Stimulated activated naive CD8-positive, alpha-beta T cell treated with anti-CD3 and anti-CD28 coated beads, Interleukin-15, Interleukin-2, amounts not matched to agents 100 ng/mL and 50 ng/mL, for 24 hours (primary cell): ENCODE data around the gene PRAMEF2.
"Not testable (repeated sequence)": the region's sequence is repeated elsewhere in the genome, so short reads cannot be mapped to it uniquely, and the experiment has no call there.

Source experiments
- H3K27ac Mint-ChIP-seq: one replicate; pipeline ENCODE4 v1.8.0; 2021; ENCODE audit warnings: mild to moderate bottlenecking, mixed read lengths
- H3K27me3 Mint-ChIP-seq: one replicate; pipeline ENCODE4 v1.8.0; 2021; ENCODE audit warnings: mixed read lengths
- H3K36me3 Mint-ChIP-seq: one replicate; pipeline ENCODE4 v1.8.0; 2021; ENCODE audit warnings: low read depth, mixed read lengths
- H3K4me1 Mint-ChIP-seq: one replicate; pipeline ENCODE4 v1.8.0; 2021; ENCODE audit warnings: low read depth, mixed read lengths
- H3K4me3 Mint-ChIP-seq: one replicate; pipeline ENCODE4 v1.8.0; 2021; ENCODE audit warnings: mild to moderate bottlenecking, mixed read lengths
- H3K9me3 Mint-ChIP-seq: one replicate; pipeline ENCODE4 v1.8.0; 2021; ENCODE audit warnings: mixed read lengths

The PRAMEF2 gene, protein sequence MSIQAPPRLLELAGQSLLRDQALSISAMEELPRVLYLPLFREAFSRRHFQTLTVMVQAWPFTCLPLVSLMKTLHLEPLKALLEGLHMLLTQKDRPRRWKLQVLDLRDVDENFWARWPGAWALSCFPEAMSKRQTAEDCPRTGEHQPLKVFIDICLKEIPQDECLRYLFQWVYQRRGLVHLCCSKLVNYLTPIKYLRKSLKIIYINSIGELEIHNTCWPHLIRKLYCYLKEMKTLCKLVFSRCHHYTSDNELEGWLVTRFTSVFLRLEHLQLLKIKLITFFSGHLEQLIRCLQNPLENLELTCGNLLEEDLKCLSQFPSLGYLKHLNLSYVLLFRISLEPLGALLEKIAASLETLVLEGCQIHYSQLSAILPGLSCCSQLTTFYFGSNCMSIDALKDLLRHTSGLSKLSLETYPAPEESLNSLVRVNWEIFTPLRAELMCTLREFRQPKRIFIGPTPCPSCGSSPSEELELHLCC

DNA sequence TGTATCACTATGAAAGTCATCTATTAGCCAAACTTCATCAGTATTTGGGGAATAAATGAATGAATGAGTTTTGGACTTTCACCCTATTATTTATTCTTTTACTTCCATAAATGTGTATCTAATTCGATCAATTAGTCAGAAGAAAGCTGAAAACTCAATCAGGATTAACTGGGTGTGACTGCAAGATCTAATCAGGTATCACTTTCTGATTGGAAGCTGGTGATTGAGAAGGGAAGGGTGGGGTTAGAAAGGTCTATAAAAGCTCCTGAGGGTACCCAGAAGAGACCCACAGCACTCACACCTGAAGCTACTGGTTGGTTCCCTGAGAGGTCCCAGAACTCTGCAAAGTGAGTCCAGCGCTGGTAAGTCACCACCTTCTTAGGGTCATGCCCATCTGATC, at the start of gene PRAMEF2:
Gene PRAMEF2, plus strand, starts transcription at position 301 of the 400 bp plus-strand sequence. CDS start 1,924 bp downstream, outside the sequence.
- H3K36me3 Mint-ChIP-seq, H3K4me3 Mint-ChIP-seq, H3K4me1 Mint-ChIP-seq, H3K27ac Mint-ChIP-seq, H3K27me3 Mint-ChIP-seq, H3K9me3 Mint-ChIP-seq: not testable (repeated sequence)

DNA sequence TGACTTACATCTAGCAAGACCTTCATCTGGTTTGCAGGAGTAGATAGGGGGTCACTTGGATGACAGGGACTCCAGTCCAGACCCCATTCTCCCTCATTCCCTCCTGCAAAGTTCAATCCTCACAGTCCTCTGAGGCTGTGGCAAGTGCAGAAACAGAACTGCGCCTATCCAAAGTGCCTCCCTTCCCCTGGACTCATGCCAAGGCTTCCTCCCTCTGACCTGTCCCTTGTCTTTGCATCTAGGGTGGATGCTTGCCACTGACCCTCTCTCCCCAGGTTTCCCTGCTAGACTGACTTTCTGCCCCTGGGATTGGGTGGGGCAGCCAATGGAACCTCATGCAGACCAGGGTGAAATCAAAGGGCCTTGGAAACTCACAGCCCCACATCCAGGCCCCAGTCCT, 47.0 kb upstream of the PRAMEF2 start:
- Mint-ChIP-seq H3K4me1 (no peaks in the 10 kb centered on the region), H3K27me3 (peaks cover 10% of the 10 kb centered on the region), H3K9me3 (peaks cover 6% of the 10 kb centered on the region), H3K36me3 (peaks cover 4% of the 10 kb centered on the region), H3K4me3 (no peak overlapping the region), H3K27ac (no peak overlapping the region)

DNA sequence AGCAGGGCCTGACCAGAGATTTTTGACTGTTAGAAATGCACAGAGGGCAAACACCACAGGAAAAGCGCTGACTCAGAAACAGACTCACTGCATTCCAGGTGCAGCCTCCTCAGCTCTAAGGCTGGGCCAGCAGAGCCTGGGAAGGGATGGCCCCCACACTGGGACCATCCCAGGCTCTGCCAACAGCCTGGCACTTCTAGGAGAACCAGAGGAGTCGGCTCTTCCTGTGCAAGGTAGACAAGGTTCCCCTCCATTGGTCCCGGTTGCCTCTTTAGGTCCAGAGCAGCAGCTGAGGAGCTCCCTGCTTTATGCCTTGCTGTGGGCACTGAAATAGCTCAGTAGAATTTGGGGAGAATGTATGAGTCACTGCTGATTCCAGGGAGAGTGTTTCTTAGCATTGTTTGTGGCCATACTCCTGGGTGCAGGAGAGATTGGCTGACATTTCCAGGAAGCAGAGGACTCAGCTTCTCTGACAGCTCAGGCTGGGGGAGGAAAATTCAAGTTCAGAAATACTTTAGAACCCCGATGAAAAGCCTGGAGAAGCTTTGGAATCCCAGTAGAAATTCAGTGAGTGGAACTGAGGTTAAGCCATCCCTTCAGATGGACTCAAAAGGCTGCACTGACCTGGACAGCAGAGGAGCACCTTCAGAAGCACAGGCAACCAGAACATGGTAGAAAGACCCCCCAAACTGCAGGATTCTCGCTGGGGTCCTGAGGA, 46.0 kb upstream of the PRAMEF2 start:
- Mint-ChIP-seq H3K27ac (no peak overlapping the region), H3K4me1 (no peaks in the 10 kb centered on the region), H3K9me3 (peaks cover 2% of the 10 kb centered on the region), H3K4me3 (no peak overlapping the region), H3K27me3 (peaks cover 9% of the 10 kb centered on the region), H3K36me3 (no peaks in the 10 kb centered on the region)

DNA sequence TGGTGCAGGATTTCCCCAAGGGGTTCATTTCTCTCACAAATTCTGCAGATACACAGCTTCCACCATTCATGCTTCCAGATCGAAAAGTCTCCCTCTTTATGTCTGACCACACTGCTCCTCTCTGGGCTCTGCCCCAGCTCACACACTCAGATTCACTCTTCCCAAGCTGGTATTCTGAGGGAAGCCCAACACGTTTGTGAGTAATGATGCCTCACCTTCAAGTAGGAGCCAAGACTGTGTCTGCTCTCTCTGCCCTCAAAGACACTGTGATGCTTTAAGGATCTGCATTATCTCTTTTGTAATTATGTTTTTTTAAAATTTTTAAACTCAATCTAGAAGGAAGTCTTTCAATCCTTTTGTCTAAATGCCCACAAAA, 45.5 kb upstream of the PRAMEF2 start:
- no peaks in the 10 kb centered on the region for H3K36me3 Mint-ChIP-seq
- no peaks in the 10 kb centered on the region for H3K4me1 Mint-ChIP-seq
- no peak overlapping the region for H3K27ac Mint-ChIP-seq
- no peaks in the 10 kb centered on the region for H3K9me3 Mint-ChIP-seq
- H3K4me3 Mint-ChIP-seq: no peak overlapping the region
- peaks cover 9% of the 10 kb centered on the region for H3K27me3 Mint-ChIP-seq

DNA sequence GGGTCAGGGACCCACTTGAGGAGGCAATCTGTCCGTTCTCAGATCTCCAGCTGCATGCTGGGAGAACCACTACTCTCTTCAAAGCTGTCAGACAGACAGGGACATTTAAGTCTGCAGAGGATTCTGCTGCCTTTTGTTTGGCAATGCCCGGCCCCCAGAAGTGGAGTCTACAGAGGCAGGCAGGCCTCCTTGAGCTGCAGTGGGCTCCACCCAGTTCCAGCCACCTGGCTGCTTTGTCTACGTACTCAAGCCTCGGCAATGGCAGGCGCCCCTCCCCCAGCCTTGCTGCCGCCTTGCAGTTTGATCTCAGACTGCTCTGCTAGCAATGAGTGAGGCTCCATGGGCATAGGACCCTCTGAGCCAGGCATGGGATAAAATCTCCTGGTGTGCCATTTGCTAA, 37.8 kb upstream of the PRAMEF2 start:
- H3K27ac Mint-ChIP-seq, H3K9me3 Mint-ChIP-seq, H3K4me3 Mint-ChIP-seq, H3K36me3 Mint-ChIP-seq, H3K4me1 Mint-ChIP-seq: not testable (repeated sequence)
- H3K27me3 Mint-ChIP-seq: peaks cover 22% of the 10 kb centered on the region

DNA sequence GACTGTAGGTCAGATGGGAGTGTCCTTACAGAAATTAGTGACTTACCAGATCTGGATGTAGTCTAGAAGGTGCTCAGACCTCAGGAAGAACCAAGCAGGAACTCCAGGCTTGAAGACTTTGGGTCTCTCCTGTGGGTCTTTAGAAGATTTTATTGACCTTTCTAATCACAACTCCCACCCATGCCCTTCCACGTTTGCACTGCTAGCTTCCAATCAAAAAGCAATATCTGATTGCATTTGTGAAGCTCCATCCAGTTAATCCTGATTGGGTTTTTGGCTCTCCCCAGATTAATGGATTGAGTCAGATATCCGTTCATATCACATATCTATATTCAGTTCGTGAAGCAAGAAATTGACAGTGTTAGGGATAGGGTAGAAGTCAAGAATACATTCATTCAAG, 25.6 kb upstream of the PRAMEF2 start, which contains the start of gene PRAMEF11:
Gene PRAMEF11, minus strand, starts transcription at position 101 of the 400 bp plus-strand sequence. CDS start 2,621 bp downstream, outside the sequence.
- H3K4me1 Mint-ChIP-seq, H3K36me3 Mint-ChIP-seq, H3K4me3 Mint-ChIP-seq, H3K9me3 Mint-ChIP-seq, H3K27ac Mint-ChIP-seq: not testable (repeated sequence)
- peaks cover 13% of the 10 kb centered on the region for H3K27me3 Mint-ChIP-seq

DNA sequence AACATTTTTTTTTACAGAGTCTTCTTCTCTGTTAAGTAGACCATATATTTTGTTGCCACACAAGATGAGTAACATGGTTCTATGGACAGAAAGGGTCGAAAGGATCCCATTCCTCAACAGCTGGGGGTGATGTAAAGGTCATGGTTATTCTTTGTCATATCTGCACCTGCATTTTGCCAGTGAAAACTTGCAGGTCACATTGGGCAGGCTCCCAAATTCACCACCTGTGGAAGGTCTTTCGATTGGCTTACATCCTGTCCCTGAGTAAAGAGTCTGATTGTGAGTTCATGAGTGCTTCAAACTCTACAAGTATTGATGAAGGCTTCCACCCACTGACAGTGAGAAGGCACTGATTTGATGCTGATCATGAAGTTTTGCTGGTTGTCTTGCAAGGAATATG, 23.6 kb upstream of the PRAMEF2 start:
- not testable (repeated sequence) for H3K4me1 Mint-ChIP-seq, H3K4me3 Mint-ChIP-seq, H3K9me3 Mint-ChIP-seq, H3K27ac Mint-ChIP-seq, H3K36me3 Mint-ChIP-seq, H3K27me3 Mint-ChIP-seq

DNA sequence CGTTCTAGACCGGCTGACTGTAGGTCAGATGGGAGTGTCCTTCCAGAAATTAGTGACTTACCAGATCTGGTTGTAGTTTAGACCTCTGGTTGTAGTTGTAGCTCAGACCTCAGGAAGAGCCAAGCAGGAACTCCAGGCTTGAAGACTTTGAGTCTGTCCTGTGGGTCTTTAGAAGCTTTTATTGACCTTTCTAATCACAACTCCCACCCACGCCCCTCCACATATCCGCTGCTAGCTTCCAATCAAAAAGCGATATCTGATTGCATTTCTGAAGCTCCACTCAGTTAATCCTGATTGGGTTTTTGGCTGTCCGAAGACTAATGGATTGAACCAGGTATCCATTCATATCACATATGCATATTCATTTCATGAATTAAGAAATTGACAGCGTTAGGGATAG, 8.3 kb upstream of the PRAMEF2 start, which contains the start of gene HNRNPCL1:
Gene HNRNPCL1, minus strand, starts transcription at position 101 of the 400 bp plus-strand sequence. CDS start 431 bp downstream, outside the sequence.
- not testable (repeated sequence) for H3K9me3 Mint-ChIP-seq, H3K27ac Mint-ChIP-seq, H3K36me3 Mint-ChIP-seq, H3K27me3 Mint-ChIP-seq, H3K4me3 Mint-ChIP-seq, H3K4me1 Mint-ChIP-seq

DNA sequence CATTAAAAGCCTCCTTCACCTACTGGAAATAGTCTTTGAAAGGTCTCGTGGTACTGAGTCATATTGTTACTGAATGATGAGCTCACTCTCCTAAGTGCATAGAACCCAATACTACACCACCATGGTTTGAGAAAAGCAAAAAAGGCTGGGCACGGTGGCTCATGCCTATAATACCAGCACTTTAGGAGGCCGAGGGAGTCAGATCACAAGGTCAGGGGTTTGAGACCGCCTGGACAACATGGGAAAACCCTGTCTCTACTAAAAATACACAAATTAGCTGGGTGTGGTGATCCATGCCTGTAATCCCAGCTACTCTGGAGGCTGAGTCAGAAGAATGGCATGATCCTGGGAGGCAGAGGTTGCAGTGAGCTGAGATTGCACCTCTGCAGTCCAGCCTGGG, 5.1 kb upstream of the PRAMEF2 start:
- H3K9me3 Mint-ChIP-seq: peaks cover 9% of the 10 kb centered on the region
- no peaks in the 10 kb centered on the region for H3K4me1 Mint-ChIP-seq
- H3K27me3 Mint-ChIP-seq: peaks cover 8% of the 10 kb centered on the region
- no peak overlapping the region for H3K27ac Mint-ChIP-seq
- H3K36me3 Mint-ChIP-seq: no peaks in the 10 kb centered on the region
- no peak overlapping the region for H3K4me3 Mint-ChIP-seq

DNA sequence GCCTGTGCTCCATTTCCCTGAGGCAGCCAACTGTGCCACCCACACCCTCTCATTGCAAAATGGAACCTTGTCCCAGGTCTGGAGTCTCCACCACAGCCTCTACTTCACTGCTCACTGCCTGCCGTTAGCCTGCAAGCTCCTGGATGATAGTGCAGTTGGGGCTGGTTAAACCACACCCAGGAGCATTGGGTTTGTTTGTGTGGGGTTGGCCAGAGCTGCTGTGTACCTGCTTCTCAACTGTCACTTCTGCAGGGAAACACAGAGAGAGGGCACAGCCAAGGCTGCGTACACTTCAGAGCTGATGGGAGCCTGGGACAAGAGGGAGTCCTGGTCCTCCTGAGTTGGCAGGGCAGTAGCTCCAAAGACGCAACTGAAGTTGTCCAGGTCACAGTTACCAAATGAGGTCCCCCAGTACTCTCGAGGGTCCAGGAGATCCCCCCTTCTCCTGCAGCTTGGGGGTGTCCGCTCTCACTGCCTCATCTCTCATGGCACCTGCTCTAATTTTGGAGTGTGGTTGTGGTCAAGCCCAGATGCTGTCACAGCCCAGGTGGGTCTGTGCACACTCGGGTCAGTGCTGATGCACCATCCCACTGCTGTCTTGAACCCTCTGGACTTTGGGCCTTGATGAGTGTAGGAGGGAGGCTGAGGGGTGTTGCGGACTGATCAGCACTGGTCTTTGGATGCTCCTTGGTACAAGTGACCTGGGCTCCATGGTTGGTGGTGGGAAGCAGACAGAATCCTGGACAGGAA, 6.4 kb downstream of the PRAMEF2 start:
- not testable (repeated sequence) for H3K27me3 Mint-ChIP-seq, H3K4me3 Mint-ChIP-seq, H3K36me3 Mint-ChIP-seq, H3K9me3 Mint-ChIP-seq, H3K4me1 Mint-ChIP-seq, H3K27ac Mint-ChIP-seq

DNA sequence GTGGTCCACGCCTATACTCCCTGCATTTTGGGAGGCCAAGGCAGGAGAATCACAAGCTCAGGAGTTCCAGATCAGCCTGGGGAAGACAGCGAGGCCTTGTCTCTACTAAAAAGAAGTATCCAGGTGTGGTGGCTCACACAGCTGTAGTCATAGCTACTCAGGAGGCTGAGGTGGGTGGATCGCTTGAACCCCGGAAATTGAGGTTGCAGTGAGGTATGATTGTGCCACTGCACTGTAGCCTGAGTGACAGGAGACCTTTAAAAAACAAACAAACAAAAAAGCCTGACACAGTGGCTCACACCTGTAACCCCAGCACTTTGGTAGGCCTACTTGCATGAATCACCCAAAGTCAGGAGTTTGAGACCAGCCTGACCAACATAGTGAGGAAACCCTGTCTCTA, 21.6 kb downstream of the PRAMEF2 start:
- not testable (repeated sequence) for H3K27ac Mint-ChIP-seq, H3K4me3 Mint-ChIP-seq, H3K4me1 Mint-ChIP-seq, H3K9me3 Mint-ChIP-seq, H3K36me3 Mint-ChIP-seq, H3K27me3 Mint-ChIP-seq

DNA sequence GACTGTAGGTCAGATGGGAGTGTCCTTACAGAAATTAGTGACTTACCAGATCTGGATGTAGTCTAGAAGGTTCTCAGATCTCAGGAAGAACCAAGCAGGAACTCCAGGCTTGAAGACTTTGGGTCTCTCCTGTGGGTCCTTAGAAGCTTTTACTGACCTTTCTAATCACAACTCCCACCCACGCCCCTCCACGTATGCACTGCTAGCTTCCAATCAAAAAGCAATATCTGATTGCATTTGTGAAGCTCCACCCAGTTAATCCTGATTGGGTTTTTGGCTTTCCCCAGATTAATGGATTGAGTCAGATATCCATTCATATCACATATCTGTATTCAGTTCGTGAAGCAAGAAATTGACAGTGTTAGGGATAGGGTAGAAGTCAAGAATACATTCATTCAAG, 29.2 kb downstream of the PRAMEF2 start, which contains the start of gene PRAMEF4:
Gene PRAMEF4, minus strand, starts transcription at position 101 of the 400 bp plus-strand sequence. CDS start 2,807 bp downstream, outside the sequence.
- not testable (repeated sequence) for H3K36me3 Mint-ChIP-seq, H3K27ac Mint-ChIP-seq, H3K4me1 Mint-ChIP-seq, H3K27me3 Mint-ChIP-seq, H3K4me3 Mint-ChIP-seq, H3K9me3 Mint-ChIP-seq

DNA sequence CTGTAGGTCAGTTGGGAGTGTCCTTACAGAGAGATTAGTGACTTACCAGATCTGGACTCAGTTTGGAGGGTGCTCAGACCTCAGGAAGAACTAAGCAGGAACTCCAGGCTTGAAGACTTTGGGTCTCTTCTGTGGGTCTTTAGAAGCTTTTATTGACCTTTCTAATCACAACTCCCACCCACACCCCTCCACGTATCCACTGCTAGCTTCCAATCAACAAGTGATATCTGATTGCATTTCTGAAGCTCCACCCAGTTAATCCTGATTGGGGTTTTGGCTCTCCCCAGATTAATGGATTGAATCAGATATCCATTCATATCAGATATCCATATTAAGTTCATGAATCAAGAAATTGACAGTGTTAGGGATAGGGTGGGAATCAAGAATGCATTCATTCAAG, 41.3 kb downstream of the PRAMEF2 start, which contains the start of gene PRAMEF10:
Gene PRAMEF10, minus strand, starts transcription at position 101 of the 400 bp plus-strand sequence. CDS start 2,423 bp downstream, outside the sequence.
- not testable (repeated sequence) for H3K4me3 Mint-ChIP-seq, H3K4me1 Mint-ChIP-seq, H3K36me3 Mint-ChIP-seq, H3K27ac Mint-ChIP-seq, H3K9me3 Mint-ChIP-seq, H3K27me3 Mint-ChIP-seq

DNA sequence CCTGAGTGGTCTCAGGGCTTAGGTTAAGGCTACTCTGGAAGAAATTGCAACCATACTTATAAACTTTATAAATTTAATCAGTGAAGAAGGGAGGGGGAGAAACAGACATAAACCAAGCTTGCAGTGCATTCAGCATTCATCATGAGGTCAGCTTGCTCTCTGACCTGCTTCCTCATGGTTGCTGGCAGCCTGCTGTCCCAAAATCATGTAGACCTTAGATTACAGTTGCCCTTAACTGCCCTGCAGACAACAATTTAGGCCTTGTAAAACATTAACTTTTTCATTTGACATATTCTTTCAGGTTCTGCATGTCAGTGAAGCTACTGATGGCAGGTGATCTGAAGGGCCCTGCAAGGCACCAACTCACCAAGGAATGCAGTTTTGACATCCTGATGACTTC, 42.3 kb downstream of the PRAMEF2 start:
- H3K4me3 Mint-ChIP-seq, H3K9me3 Mint-ChIP-seq, H3K36me3 Mint-ChIP-seq, H3K4me1 Mint-ChIP-seq, H3K27ac Mint-ChIP-seq, H3K27me3 Mint-ChIP-seq: not testable (repeated sequence)
